ENCODE data around the gene TEX10. TPM values are rescaled to one million over a fixed set of nuclear protein-coding genes. Genes with fewer than 3 reads are reported as not detected.

The TEX10 gene
- total and polyA plus RNA-seq, 2 donors (not counting 3 experiments of a cell fraction or from before 2014, with no cell fraction given), result 13.6 to 21.2 TPM

GRCh38 chr9:100401042-100401441, 48.3 kb upstream of the TEX10 start:
- DNase-seq (ENCODE audit: low read depth, low spot score) (no peak), FAIRE-seq (no peak)
- Histone ChIP-seq H3K9me3 (replicated peaks; ENCODE audit: control insufficient read depth, insufficient read depth, low read length) (no peaks in the 10 kb centered on the region), H3K4me1 (ENCODE audit: control insufficient read depth, extremely low read depth, insufficient read depth, low read length) (no peaks in the 10 kb centered on the region), H3K27ac (ENCODE audit: insufficient read depth, low read depth, low read length) (no peak overlapping the region), H3K4me3 (replicated peaks in 1 of 3; ENCODE audit: insufficient read depth in 1 of 3, low read depth in 1 of 3, low read length in 3 of 3) (no peak overlapping the region), H3K79me2 (ENCODE audit: control insufficient read depth, insufficient read depth, low read length) (no peaks in the 10 kb centered on the region), H3K27me3 (ENCODE audit: control insufficient read depth in 2 of 2, insufficient read depth in 2 of 2, low read length in 2 of 2) (peaks cover 0 to 2% of the 10 kb centered on the region in 2 experiments), H3K4me2 (ENCODE audit: insufficient read depth, low read length) (no peak overlapping the region), H2AFZ (ENCODE audit: low read depth, low read length) (no peak overlapping the region), H3K9me1 (replicated peaks; ENCODE audit: control insufficient read depth, extremely low read depth, insufficient read depth, low read length) (no peaks in the 10 kb centered on the region), H3K36me3 (ENCODE audit: control insufficient read depth in 2 of 2, extremely low read depth in 1 of 2, insufficient read depth in 2 of 2, low read length in 2 of 2) (no peaks in the 10 kb centered on the region), H3K9ac (replicated peaks; ENCODE audit: extremely low read depth, insufficient read depth, low read length) (no peak overlapping the region), H4K20me1 (replicated peaks; ENCODE audit: control insufficient read depth, extremely low read depth, insufficient read depth, low read length) (no peaks in the 10 kb centered on the region)
- dilution Hi-C loops (cut with MboI; ENCODE audit: extremely low pct_ligation_motif_present, low sequenced_read_pairs) (no loop called here), intact Hi-C loops (cut with micrococcal nuclease) (no loop called here)
- no TSS peak for BruUV-seq (replicated peaks)
- CTCF ChIA-PET, result interaction anchor here (0.8 to 1.5 kb wide), 3 partner anchors 9 to 42 kb away, joined by 3 read pairs; no protein-coding TSS in a partner anchor
- POLR2A ChIA-PET, result no interaction called here
- TF ChIP-seq, protein P1, sequence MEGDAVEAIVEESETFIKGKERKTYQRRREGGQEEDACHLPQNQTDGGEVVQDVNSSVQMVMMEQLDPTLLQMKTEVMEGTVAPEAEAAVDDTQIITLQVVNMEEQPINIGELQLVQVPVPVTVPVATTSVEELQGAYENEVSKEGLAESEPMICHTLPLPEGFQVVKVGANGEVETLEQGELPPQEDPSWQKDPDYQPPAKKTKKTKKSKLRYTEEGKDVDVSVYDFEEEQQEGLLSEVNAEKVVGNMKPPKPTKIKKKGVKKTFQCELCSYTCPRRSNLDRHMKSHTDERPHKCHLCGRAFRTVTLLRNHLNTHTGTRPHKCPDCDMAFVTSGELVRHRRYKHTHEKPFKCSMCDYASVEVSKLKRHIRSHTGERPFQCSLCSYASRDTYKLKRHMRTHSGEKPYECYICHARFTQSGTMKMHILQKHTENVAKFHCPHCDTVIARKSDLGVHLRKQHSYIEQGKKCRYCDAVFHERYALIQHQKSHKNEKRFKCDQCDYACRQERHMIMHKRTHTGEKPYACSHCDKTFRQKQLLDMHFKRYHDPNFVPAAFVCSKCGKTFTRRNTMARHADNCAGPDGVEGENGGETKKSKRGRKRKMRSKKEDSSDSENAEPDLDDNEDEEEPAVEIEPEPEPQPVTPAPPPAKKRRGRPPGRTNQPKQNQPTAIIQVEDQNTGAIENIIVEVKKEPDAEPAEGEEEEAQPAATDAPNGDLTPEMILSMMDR (IDR thresholded peaks at IDR 0.05; ENCODE audit: extremely low read depth in 1 of 2, insufficient read depth in 1 of 2, low read depth in 1 of 2, low read length in 2 of 2), result no peak
- TF ChIP-seq POLR2A (IDR thresholded peaks at IDR 0.05; ENCODE audit: low read depth, low read length) (no peak), GATA2 (IDR thresholded peaks at IDR 0.05; ENCODE audit: insufficient read depth, insufficient read length, low read depth, low read length) (no peak), FOS (IDR thresholded peaks at IDR 0.05; ENCODE audit: borderline replicate concordance, insufficient read depth, low read length) (no peak), JUN (IDR thresholded peaks at IDR 0.05; ENCODE audit: borderline replicate concordance, insufficient read depth, insufficient read length, low read depth) (no peak), POLR2AphosphoS5 (IDR thresholded peaks at IDR 0.05; ENCODE audit: insufficient read depth, low read depth, low read length) (no peak), EZH2 (IDR thresholded peaks at IDR 0.05; ENCODE audit: borderline replicate concordance, low read depth, low read length, severe bottlenecking) (no peak)
